ENCODE results near the gene PMVK.

The PMVK gene

DNA sequence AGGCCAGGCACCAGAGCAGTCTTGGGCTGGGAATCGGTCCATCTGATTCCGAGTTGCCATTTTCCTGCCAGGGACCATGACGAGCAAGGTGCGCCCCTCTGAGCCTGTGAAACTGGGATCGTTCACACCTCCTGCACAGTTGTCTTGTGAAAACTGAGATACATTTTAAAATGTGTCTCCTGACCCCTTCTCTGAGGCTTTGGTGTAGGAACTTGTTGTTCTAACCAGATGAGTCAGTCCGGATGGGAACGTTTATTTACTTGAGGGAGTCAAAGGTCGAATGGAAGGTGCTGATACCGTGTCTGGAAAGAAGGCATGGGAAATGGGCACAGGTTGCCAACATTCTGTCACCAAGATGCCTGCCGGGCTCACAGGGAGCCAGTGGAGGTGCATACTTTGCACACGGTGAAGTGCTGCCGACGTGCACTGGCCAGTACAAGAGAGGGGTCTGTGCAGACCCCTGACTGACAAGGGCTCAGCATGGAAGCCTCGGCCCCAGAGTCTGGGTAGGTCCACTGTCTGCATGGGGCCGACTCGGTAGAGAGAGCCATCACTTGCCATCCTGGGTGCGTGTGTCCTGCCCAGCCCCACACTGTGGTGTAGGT, 59.0 kb downstream of the PMVK start:
- no peak for DNase-seq

DNA sequence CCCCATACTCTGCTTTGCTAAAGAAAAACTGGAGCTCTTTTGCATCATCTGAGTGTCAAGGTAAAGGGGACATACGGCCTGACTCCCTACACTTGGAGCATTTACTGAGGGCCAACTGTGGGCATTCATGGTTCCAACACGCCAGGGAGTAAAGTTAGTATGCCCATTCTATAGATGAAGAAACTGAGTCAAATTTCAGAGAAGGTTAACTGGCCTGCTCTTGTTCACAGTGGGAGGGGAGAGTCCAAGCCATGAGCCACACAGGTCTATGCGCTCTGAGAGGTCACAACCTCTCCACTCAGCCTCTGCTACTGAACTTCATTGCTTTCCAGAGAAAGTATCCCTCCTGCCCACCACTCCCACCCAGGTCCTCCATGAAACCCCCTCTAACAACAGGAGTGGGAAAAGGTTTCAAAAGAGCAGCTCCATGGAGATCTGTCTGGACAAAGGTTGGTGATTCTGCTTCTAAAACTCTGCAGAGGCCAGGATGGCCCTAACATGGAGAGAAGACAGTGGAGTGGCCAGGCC, 59.6 kb downstream of the PMVK start:
- no peak for DNase-seq

Data from COR-L47 (cell line).